Fibroblast of skin of right quadriceps (primary cell): Measurements from ENCODE around the gene RSAD2.
"Not testable (repeated sequence)": the region's sequence is repeated elsewhere in the genome, so short reads cannot be mapped to it uniquely, and the experiment has no call there.

ENCODE experiments used
- DNase-seq: peaks from one replicate; pipeline ENCODE4 v3.0.0-alpha.2; 2013

RSAD2 gene

GRCh38 chr2:6864923-6865345 lies 12.6 kb upstream of the RSAD2 start:
- DNase-seq = no peak

- DNase-seq = peak; percentile 37
These were observed 12.0 kb upstream of the RSAD2 start, which contains the start of gene CMPK2 for GRCh38 chr2:6865346-6866274. TSS of gene CMPK2 (minus strand) at chr2:6865907. CDS start at chr2:6865696, 211 bp downstream.

GRCh38 chr2:6866275-6866671 lies 11.3 kb upstream of the RSAD2 start:
- peak; percentile 35 for DNase-seq

DNA sequence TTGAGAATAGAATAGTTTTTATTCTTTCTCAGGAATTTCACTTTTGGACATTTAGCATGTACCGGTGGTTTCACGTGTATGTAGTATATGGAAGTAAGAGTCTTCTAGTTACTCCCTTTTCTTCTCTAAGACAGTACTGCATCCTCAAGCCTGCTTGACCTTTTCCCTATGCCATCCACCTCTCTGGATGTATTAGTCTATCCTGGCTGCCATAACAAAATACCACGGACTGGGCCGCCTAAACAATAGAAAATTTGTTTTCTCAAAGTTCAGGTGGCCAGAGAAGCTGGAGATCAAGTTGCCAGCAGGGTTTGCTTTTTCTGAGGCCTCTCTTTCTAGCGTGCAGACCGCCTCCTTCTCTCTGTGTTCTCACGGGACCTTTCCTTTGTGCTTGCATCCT lies 10.6 kb upstream of the RSAD2 start:
- DNase-seq = no peak

- no peak for DNase-seq
These were observed 5.2 kb upstream of the RSAD2 start for GRCh38 chr2:6872394-6872793.

DNA sequence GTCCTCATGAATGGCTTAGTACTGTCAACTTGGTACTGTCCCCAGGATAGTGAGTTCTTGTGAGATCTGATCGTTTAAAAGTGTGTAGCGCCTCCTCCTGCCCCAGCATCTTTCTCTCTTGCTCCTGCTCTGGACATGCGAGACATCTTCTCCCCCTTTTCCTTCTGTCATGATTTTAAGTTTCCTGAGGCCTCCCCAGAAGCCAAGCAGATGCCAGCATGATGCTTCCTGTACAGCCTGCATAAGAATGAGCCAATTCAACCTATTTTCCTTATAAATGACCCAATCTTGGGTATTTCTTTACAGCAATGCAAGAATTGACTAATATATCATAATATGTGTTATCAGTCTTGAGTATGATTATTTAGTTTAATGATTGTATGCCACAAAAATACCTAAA lies 3.5 kb upstream of the RSAD2 start:
- no peak for DNase-seq

DNA sequence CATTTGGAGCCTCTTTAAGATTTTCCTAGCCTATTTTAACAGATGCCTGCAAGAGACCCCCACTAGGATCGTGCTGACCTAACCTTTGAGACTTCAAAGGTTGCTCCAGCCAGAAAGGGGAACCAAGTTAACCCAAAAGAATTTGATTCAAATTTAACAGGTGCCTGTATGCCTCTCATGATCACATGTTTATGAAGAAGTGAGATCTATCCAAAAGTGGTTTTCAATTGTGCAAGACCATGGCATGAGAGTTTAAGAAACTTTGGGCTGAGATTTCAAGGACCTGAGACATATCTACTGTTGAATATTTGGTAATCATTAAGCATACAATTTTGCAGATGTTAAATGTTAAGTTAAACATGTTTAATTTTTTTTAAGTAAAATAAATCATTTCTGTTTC lies 1.3 kb upstream of the RSAD2 start:
- DNase-seq = no peak

DNA sequence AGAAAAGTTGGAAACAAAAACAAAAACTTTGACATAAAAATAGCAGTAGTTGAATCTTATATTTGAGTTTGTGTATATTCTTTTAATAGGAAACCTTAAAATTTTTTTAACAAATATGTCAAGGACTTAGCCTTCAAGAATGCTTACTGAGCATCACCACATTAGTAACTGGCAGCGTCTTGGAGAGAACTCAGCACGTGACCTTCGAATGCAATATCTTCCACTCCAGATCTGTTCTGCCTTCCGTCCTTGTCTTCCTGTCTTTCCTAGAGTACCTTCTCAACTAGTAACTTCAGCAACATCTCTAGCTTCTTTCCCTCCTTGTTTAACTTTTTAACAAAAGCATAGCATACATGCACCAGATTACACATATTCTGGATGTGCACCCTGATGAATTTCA lies 972 bp downstream of the RSAD2 start:
- no peak for DNase-seq

- DNase-seq = no peak
These were observed 1.4 kb downstream of the RSAD2 start for GRCh38 chr2:6879011-6879410.

DNA sequence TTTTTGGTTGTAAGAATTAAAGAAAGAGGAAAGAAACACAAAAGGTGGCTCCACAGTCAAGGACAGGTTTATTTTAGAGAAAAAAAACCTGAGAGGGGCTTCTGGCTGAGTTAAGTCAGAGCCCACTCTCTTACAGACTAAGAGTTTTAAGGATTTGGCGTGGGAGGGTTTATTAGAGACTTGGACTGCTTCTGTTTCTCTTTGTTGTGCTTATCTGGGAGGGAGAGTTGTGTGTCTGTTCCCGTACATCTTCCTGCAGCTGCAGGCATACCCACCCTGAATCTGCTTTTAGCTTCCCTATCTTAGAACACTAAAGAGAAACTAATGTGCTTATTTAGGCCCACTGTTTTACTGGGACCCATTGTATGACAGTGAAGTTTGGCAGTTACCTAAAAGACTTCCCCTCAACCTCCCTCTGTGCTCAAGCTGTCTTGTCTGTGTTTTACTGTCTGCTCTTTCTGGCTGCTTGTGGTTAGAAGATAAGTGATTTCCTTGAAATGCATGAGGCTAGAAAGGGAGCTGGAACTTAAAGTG lies 2.7 kb downstream of the RSAD2 start:
- DNase-seq = no peak

GRCh38 chr2:6881046-6881445 lies 3.5 kb downstream of the RSAD2 start:
- no peak for DNase-seq

DNA sequence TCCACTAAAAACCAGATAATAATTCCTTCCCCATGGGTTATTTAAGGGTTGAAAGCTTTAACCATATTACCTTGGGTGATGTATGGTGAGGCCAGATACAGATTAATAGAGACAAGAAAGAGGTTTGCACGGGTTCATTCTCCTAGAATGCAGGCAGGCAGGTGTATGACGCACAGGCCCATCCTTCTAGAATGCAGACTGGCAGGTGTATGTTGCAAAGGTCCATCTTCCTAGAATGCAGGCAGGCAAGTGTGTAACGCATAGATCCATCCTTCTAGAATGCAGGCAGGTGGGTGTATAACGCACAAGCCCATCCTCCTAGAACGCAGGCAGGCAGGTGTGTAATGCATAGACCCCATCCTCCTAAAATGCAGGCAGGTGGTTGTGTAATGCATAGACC lies 3.9 kb downstream of the RSAD2 start:
- no peak for DNase-seq

DNA sequence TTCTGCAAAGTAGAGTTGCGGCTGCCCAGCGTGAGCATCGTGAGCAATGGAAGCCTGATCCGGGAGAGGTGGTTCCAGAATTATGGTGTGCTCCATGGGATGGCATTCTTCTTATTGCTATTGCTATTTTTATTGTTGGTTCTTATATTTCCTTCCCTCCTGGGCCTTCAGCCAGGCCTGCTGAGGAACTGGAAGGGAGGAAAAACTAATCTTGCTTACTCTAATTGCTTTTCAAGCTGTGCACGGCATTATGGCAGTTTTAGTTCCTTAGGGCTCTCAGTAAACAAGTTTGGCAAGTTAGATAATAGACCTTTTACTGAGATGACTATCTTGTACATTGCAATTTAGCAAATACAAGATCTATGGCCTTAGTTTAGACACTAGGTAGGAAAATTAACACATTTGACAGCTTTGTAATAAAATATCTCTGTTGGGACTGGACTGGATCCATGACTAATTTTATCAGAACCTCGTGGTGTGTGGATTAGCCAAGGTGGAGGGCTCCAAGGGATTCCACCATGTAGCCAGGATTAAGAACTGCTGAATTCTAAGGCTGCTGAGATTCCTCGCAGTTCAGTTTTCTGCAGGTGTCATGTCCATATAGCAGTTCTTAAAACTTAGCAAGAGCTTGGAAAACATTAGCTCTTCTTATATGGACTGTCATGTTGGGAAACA lies 6.0 kb downstream of the RSAD2 start:
- DNase-seq = no peak

- no peak for DNase-seq
These were observed 8.0 kb downstream of the RSAD2 start for GRCh38 chr2:6885551-6885950.

DNA sequence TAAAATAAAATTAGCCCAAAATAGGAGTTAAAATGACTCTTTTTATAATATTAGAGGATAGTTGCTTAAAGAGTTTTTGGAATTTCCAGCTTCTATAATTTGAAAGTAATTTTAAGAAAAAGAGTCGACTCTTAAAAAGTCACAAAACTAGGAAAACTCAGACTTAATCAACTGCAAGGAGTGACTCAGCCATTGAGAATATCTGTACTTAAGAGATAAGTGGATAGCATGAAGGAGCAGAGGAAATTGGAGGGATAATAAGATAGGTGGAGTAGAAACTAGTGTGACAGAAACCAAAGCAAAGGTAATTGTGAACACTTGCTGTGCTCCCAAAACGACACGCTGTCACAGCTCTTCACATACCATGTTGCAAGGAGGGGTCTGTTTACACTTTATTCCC lies 8.4 kb downstream of the RSAD2 start:
- no peak for DNase-seq

DNA sequence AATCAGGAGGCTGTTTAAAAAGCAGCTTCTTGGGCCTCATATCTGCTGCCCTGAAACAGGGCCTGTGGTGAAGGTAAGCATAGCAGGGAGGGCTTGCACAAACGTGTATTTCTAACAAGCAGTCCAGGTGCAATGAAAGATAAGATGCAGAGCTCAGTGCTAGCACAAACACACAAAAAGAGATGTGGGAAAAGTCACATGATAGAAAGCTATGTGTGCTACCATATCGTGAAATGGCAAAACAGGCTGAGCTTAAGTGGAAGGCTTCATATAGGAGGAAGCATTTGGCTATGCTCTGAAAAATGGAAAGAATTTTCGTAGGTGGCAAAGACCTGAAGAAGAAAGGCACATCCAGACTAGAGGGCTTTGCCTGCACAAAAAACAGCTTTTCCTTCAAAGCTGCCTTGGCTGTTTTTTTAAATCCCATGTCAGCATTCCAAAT lies 10.2 kb downstream of the RSAD2 start:
- DNase-seq = no peak

DNA sequence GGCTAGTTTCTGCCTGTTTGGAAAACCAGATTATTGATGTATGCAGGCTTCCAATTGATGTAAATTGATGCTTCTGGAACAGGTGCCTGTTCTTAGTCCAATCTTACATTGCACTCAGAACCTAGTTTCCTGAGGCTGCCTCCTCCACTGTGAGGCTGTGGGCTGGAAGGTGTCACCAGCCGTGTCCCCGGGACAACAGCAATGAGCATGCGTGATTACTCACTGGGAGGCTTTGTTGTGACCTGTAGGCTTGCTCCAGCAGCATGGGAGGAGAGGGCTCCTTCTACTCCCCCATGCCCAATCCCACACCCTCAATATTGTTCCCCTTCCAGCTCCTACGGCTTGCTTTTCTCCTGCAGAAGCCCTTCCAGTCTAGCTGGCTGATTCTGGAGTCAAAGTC lies 11.1 kb downstream of the RSAD2 start:
- DNase-seq = no peak

DNA sequence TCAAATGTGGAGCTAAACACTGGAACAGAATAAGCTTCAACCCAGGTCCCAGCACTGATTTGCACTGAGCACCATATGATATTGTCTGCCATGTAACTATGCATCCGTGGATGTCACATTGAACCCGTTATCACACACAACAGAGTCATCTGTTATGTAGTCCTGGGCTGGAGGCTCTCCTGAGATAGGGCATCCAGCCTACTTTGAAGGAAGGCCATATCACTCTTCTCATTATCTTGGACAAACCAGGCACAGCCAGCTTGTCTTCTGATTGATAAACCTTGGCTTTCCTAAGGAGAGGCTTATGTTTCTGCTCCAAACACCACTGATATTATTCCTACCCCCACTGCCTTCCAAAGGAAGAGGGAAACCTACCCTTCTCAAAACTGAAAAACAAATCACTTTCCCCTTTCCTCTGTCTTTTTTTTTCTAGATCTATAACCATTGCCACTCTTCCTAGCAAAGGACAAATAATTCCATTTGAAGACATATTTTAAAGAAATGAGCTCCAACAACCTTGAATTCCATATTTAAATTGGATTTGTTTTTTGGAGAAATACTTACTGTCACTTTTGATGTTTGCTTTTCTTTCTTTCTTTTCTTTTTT lies 16.4 kb downstream of the RSAD2 start:
- no peak for DNase-seq

GRCh38 chr2:6896930-6897759 lies 19.6 kb downstream of the RSAD2 start:
- DNase-seq = peak; percentile 35

DNA sequence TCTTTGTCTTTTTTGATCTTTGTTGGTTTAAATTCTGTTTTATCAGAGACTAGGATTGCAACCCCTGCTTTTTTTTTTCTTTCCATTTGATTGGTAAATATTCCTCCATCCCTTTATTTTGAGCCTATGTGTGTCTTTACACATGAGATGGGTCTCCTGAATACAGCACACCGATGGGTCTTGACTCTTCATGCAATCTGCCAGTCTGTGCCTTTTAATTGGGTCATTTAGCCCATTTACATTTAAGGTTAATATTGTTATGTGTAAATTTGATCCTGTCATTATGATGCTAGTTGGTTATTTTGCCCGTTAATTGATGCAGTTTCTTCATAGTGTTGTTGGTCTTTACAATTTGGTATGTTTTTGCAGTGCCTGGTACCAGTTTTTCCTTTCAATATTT lies 25.0 kb downstream of the RSAD2 start:
- not testable (repeated sequence) for DNase-seq

GRCh38 chr2:6905668-6906067 lies 28.1 kb downstream of the RSAD2 start:
- DNase-seq = no peak

DNA sequence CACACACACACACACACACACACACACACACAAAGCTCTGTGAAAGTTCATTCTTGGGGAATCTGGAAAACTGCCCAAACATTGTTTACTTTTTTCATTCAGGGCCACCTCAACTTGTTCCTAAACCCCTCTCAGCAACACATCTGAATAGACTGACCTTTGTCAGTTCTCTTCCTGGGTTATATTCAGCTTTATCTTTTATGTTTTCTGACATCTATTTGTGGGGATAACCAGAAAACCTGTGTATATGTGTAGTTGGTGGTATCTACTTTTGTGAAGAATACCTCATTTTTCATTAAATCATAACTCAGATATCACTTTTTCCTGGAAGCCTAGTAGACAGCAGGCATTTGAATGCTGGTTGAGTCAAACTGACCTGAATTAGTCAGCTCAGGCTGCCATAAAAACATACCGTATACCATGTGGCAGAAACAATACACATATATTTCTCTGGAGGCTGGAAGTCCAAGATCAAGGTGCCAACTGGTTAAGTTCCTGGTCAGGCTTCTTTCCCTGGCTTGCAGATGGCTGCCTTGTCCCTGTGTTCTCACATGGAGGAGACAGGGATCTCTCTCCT lies 28.7 kb downstream of the RSAD2 start:
- no peak for DNase-seq
